Astrocyte of the cerebellum (primary cell): ENCODE data around the gene LIPE.

Experiments used
- DNase-seq: peaks from one replicate; pipeline ENCODE4 v3.0.0-alpha.2; 2011; ENCODE audit warnings: low read depth
- H3K4me3 ChIP-seq: 2 replicates; pipeline ENCODE4 v1.5.1; 2011; ENCODE audit warnings: mild to moderate bottlenecking, low read depth, low read length, moderate library complexity
- CTCF ChIP-seq: IDR thresholded peaks from 2 replicates; pipeline ENCODE4 v1.5.1; 2012; ENCODE audit warnings: low read length, low read depth, moderate library complexity, mild to moderate bottlenecking; ENCODE audit errors: missing control alignments
- in situ Hi-C: cut with HindIII; loops from 2 replicates; pipeline ENCODE4 v1.10.0; 2017; ENCODE audit warnings: low sequenced_read_pairs

LIPE gene

GRCh38 chr19:42386974-42387707 lies 40.0 kb downstream of the LIPE start:
- in situ Hi-C loops: no loop called here
- DNase-seq: no peak
- peak; percentile 61 for TF ChIP-seq CTCF
- peak overlapping the region; percentile 31 for H3K4me3 ChIP-seq

- DNase-seq: no peak
- no peak overlapping the region for H3K4me3 ChIP-seq
- no peak for TF ChIP-seq CTCF
- in situ Hi-C loops: no loop called here
Measured at GRCh38 chr19:42380155-42380554, 47.0 kb downstream of the LIPE start.

DNA sequence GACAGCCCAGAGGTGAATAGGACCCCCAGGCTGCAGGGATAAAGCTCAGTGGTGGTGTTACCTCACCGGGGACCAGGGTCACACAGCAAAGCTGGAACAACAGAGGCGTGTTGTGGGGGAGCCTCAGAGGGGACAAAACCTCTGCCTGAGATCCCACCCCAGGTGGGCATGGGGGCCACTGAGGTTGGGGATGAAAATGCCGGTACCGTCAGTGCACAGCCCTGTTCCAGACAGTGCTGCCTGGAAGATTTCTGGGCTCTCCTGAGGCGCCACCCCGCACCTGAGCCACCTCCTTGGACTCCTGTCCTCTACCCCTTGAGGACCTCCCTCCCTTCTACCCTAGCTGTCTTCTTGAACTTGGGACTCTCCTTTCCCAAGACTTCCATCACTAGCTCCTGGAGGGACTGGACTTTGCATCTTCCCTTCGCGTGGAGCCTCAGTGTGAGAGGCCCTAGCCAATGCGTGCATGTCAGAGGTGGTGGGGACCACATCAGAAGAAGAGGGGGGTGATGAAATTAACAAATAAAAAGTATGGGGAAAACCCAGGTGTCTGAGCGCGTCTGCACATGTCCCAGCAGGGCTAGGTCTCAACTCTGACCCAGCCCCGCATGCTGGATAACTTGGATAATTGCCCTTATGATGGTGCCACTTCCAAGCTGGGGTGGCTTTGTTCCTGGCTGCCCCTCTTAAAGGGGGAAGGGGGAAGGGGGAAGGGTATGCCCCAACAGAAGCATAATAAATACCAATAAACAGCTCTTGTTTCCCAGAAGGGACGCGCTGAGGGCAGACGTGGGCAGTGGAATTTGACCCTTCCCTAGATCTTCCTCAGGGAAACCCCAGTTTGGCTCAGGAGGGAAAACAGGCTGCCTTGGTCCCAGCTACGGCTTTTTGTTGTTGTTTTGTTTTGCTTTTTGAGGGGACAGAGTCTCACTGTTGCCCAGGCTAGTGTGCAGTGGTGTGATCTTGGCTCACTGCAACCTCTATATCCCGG lies 48.7 kb downstream of the LIPE start:
- no peak for DNase-seq
- no peak overlapping the region for H3K4me3 ChIP-seq
- in situ Hi-C loops: no loop called here
- no peak for TF ChIP-seq CTCF

DNA sequence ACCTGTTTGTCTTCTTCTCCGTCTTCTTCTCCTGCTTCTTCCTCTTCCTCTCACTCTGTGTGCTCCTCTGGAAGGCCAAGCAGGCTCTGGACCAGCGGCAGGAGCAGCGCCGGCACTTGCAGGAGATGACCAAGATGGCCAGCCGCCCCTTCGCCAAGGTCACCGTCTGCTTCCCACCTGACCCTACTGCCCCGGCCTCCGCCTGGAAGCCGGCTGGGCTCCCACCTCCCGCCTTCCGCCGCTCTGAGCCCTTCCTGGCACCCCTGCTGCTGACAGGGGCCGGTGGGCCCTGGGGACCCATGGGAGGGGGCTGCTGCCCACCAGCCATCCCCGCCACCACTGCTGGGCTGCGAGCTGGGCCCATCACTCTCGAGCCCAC lies 51.0 kb downstream of the LIPE start:
- H3K4me3 ChIP-seq: no peak overlapping the region
- no peak for TF ChIP-seq CTCF
- in situ Hi-C loops: no loop called here
- no peak for DNase-seq

- no peak for TF ChIP-seq CTCF
- in situ Hi-C loops: no loop called here
- H3K4me3 ChIP-seq: no peak overlapping the region
- no peak for DNase-seq
Measured at GRCh38 chr19:42375415-42376176, 51.6 kb downstream of the LIPE start.

DNA sequence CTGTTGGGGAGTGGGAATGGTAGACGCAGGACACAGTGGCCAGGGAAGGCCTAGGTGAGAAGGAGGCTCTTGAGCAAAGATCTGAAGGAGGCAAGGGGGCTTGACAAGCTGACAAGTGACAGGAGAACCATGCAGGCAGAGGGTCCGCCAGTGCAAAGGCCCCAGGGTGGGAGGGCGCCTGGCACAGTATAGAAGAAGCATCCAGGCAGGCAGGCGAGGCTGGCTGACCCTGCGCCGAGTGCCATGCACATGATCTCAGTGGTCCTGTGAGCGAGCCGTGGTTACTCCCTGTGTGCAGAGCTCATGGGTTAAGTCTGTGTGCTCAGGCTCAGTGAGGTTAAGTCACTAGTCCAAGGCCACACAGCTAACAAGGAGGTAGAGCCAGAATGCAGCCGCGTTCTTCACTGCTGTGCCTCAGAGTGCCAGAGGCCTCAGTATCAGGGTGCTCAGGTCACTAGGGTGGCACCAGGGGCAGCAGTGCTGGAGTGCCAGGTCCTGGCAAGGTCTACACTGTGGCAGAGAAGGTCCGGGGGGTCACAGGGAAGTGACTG lies 52.3 kb downstream of the LIPE start:
- H3K4me3 ChIP-seq: no peak overlapping the region
- in situ Hi-C loops: no loop called here
- DNase-seq: no peak
- no peak for TF ChIP-seq CTCF
